HEK293T (cell line): ENCODE data around the gene AGBL4.

Source experiments
- ARNT ChIP-seq: fragments of 450-650 bp; IDR thresholded peaks from 2 replicates; pipeline ENCODE4 v1.6.1; 2017; ENCODE audit warnings: mild to moderate bottlenecking
- BHLHE40 ChIP-seq: fragments of 450-650 bp; IDR thresholded peaks from 2 replicates; pipeline ENCODE4 v1.6.1; 2016; ENCODE audit warnings: mild to moderate bottlenecking, moderate library complexity, borderline replicate concordance
- ELF4 ChIP-seq: fragments of 450-650 bp; IDR thresholded peaks from 2 replicates; pipeline ENCODE4 v1.6.1; 2017; ENCODE audit warnings: antibody characterized with exemption
- FOXA1 ChIP-seq: fragments of 450-650 bp; IDR thresholded peaks from 2 replicates; pipeline ENCODE4 v1.6.1; 2016; ENCODE audit warnings: mild to moderate bottlenecking
- FOXM1 ChIP-seq: fragments of 450-650 bp; IDR thresholded peaks from 2 replicates; pipeline ENCODE4 v1.6.1; 2017; ENCODE audit warnings: mild to moderate bottlenecking, borderline replicate concordance
- L3MBTL2 ChIP-seq: fragments of 450-650 bp; conservative IDR thresholded peaks from 2 replicates; pipeline ENCODE4 v1.6.1; 2016; ENCODE audit warnings: mild to moderate bottlenecking
- LEF1 ChIP-seq: fragments of 450-650 bp; IDR thresholded peaks from 2 replicates; pipeline ENCODE4 v1.6.1; 2017; ENCODE audit warnings: mild to moderate bottlenecking, borderline replicate concordance
- PKNOX1 ChIP-seq: fragments of 450-650 bp; IDR thresholded peaks from 2 replicates; pipeline ENCODE4 v1.6.1; 2016
- SP1 ChIP-seq: fragments of 450-650 bp; IDR thresholded peaks from 2 replicates; pipeline ENCODE4 v1.6.1; 2017
- SUZ12 ChIP-seq: fragments of 450-650 bp; IDR thresholded peaks from 2 replicates; pipeline ENCODE4 v1.6.1; 2016; ENCODE audit warnings: mild to moderate bottlenecking
- TARDBP ChIP-seq: fragments of 450-650 bp; IDR thresholded peaks from 2 replicates; pipeline ENCODE4 v1.6.1; 2016

GRCh38 chr1:49098866-49099265 is 924.9 kb downstream of the AGBL4 start:
- TF ChIP-seq FOXA1 (no peak), PKNOX1 (no peak), BHLHE40 (no peak), LEF1 (no peak), L3MBTL2 (no peak), SP1 (no peak), FOXM1 (no peak), ELF4 (no peak), TARDBP (no peak), SUZ12 (no peak), ARNT (no peak)
